Hematopoietic multipotent progenitor cell treated with erythropoietin and hydrocortisone succinate and interleukin-3 and kit ligand, for 15 days (in vitro differentiated cells): ENCODE results near the gene MYOZ3.
A peak's percentile ranks its signal among the peaks of the same experiment; 100 is the strongest.

Experiments
- DNase-seq: peaks from one replicate; pipeline ENCODE4 v3.0.0-alpha.2; 2015; ENCODE audit warnings: low spot score

Gene MYOZ3

GRCh38 chr5:150627731-150628545 lies 33.1 kb upstream of the MYOZ3 start:
- no peak for DNase-seq

GRCh38 chr5:150628936-150629485 lies 32.0 kb upstream of the MYOZ3 start:
- no peak for DNase-seq

GRCh38 chr5:150630016-150630415 lies 31.0 kb upstream of the MYOZ3 start:
- no peak for DNase-seq

- DNase-seq = no peak
Measured at GRCh38 chr5:150630461-150631325, 30.4 kb upstream of the MYOZ3 start.

GRCh38 chr5:150631326-150631701 lies 29.7 kb upstream of the MYOZ3 start:
- no peak for DNase-seq

- no peak for DNase-seq
Measured at GRCh38 chr5:150632305-150633160, 28.5 kb upstream of the MYOZ3 start.

- peak; percentile 16 for DNase-seq
Measured at GRCh38 chr5:150633429-150633828, 27.6 kb upstream of the MYOZ3 start.

GRCh38 chr5:150636391-150637244 lies 24.4 kb upstream of the MYOZ3 start:
- no peak for DNase-seq

- DNase-seq = no peak
Measured at GRCh38 chr5:150637245-150638052, 23.6 kb upstream of the MYOZ3 start.

- no peak for DNase-seq
Measured at GRCh38 chr5:150638053-150638444, 23.0 kb upstream of the MYOZ3 start.

GRCh38 chr5:150638488-150639376 lies 22.3 kb upstream of the MYOZ3 start:
- DNase-seq = no peak

GRCh38 chr5:150639377-150639692 lies 21.7 kb upstream of the MYOZ3 start:
- DNase-seq = no peak

- no peak for DNase-seq
Measured at GRCh38 chr5:150639751-150640150, 21.3 kb upstream of the MYOZ3 start.

- DNase-seq = no peak
Measured at GRCh38 chr5:150640311-150641005, 20.6 kb upstream of the MYOZ3 start, which contains the start of gene SYNPO. Gene SYNPO, plus strand, starts transcription at chr5:150640660. Its CDS starts 7,616 bp downstream, at chr5:150648276.

- no peak for DNase-seq
Measured at GRCh38 chr5:150641006-150641570, 20.0 kb upstream of the MYOZ3 start.

- DNase-seq = no peak
Measured at GRCh38 chr5:150641824-150642566, 19.1 kb upstream of the MYOZ3 start.

- DNase-seq = no peak
Measured at GRCh38 chr5:150642567-150642927, 18.5 kb upstream of the MYOZ3 start.
